EL (cell line): ENCODE measurements around the gene CYB5RL.

ENCODE experiments used
- DNase-seq: peaks from one replicate; pipeline ENCODE4 v3.0.0-alpha.2; 2016

CYB5RL gene

GRCh38 chr1:54157401-54157800, 42.4 kb downstream of the CYB5RL start:
- no peak for DNase-seq

GRCh38 chr1:54156986-54157385, 42.8 kb downstream of the CYB5RL start:
- DNase-seq, result no peak

DNA sequence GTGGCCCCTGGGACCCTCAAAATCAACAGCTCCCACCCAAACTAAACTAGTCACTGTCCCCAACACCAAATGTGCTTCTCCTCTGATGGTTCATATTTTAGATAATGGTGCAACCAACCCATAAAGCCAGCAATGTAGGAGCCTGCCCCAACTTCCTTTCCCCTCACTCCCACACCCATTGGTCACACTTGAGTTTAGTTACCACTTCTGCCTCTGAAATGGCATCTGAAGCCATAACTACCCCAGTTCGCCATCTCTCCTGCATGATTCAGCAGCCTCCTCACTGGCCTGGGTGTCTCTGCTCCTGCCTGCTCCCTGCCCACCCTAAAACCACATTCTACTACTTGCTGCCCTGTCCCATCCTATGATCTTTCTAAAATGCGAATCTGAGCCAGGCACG, 43.6 kb downstream of the CYB5RL start:
- DNase-seq, result no peak

- peak; percentile 56 for DNase-seq
Measured at GRCh38 chr1:54153535-54154439, 46.0 kb downstream of the CYB5RL start.

GRCh38 chr1:54152696-54153095, 47.1 kb downstream of the CYB5RL start, which contains the start of gene CDCP2:
TSS of gene CDCP2 (minus strand) at chr1:54153000. CDS start at chr1:54152922, 78 bp downstream.
- no peak for DNase-seq

DNA sequence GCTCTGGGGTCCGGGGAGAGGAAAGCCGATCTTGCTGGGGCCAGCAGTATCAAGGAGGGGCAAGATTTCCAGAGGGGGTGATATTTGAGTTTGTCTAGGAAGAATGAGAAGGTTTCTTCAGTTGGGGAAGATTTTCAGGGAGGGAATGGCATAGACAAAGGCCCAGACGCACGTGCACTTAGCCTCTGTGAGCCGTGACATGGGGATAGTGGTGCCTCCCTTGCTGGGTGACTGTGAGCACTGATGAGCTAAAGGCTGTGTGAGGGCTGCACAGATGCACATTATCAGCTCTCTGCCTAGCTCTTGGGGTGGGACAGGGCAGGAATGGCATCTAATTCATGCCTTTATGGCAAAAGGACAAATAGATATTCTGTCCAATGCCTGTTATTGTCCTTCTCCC, 48.8 kb downstream of the CYB5RL start:
- no peak for DNase-seq
